ENCODE results near the gene COLEC12.

DNA sequence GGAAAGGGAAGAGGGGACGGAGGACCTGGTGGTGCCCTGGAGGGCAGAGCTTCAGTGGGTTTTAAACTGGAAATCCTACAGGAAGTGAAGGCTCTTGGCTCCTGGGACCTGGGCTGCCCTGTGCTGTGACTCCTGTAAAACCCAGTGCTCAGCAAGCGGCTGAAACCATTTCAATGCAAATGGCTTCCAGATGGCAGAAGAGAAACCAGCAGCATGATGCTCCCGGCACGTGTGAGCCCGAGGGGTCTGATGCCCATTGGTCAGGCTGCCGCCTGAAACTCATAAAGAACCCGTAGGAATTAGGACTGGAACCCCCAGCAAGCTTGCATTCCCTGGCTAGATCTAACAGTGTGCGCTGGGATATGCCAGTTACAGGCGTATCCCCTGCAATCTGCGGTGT, 123.4 kb downstream of the COLEC12 start:
- TF ChIP-seq CTCF (IDR thresholded peaks at IDR 0.05) (no peak), POLR2A (IDR thresholded peaks at IDR 0.05) (no peak)

All from thyroid gland (tissue), 4 donors.